Transverse colon (tissue), 4 donors: ENCODE data around the gene HYAL3. TPM values are rescaled to one million over a fixed set of nuclear protein-coding genes. Genes with fewer than 3 reads are reported as not detected.
"Not testable (repeated sequence)": the region's sequence is repeated elsewhere in the genome, so short reads cannot be mapped to it uniquely, and the experiment has no call there.

Source experiments
- DNase-seq: peaks from one replicate; pipeline ENCODE4 v3.0.0-alpha.2; 2019
- H3K27ac ChIP-seq, 4 donors: fragments of 200-600 bp; sonication (generic); 2 replicates each; pipeline ENCODE4 v1.5.1; 2016 to 2018; ENCODE audit warnings: inconsistent platforms in 4 of 4
- H3K27me3 ChIP-seq: fragments of 200-600 bp; sonication (generic); 2 replicates; pipeline ENCODE4 v1.5.1; 2017; ENCODE audit warnings: inconsistent platforms
- H3K36me3 ChIP-seq, 4 donors: fragments of 200-600 bp; sonication (generic); 2 replicates each; pipeline ENCODE4 v1.5.1; 2017 to 2019; ENCODE audit warnings: inconsistent platforms in 4 of 4
- H3K4me1 ChIP-seq, 4 donors: fragments of 200-600 bp; sonication (generic); 2 replicates each; pipeline ENCODE4 v1.5.1; 2017 to 2020; ENCODE audit warnings: inconsistent platforms in 4 of 4
- H3K4me3 ChIP-seq, 4 donors: fragments of 200-600 bp; sonication (generic); 1 replicate in 1 of 4; 2 replicates in 3 of 4; pipeline versions ENCODE4 v1.5.1 to v1.6.1; 2017 to 2019; ENCODE audit warnings: inconsistent platforms in 4 of 4
- H3K9me3 ChIP-seq, 2 donors: fragments of 200-600 bp; sonication (generic); 2 replicates each; pipeline ENCODE4 v1.5.1; 2017 to 2019; ENCODE audit warnings: inconsistent platforms in 2 of 2
- CTCF ChIP-seq, 5 experiments: fragments of 200-600 bp in 3 of 5; fragments of 450-650 bp in 2 of 5; sonication (generic) in 3 of 5; IDR thresholded peaks; 1 replicate in 2 of 5; 2 replicates in 3 of 5; pipeline ENCODE4 v1.5.1; 2016 to 2017; ENCODE audit warnings: antibody characterized with exemption in 5 of 5, inconsistent platforms in 3 of 5, mild to moderate bottlenecking in 2 of 5, moderate library complexity in 1 of 5
- EP300 ChIP-seq: sonication (generic); formaldehyde crosslinking; IDR thresholded peaks from one replicate; pipeline ENCODE4 v1.6.1; 2017; ENCODE audit warnings: antibody characterized with exemption, low read depth
- POLR2A ChIP-seq: fragments of 450-650 bp; IDR thresholded peaks from one replicate; pipeline ENCODE4 v1.6.1; 2016; ENCODE audit warnings: antibody characterized with exemption, mild to moderate bottlenecking, moderate library complexity
- POLR2AphosphoS5 ChIP-seq, 3 donors: sonication (generic); formaldehyde crosslinking; IDR thresholded peaks; one replicate each; pipeline ENCODE4 v1.6.1; 2016; ENCODE audit warnings: antibody characterized with exemption in 3 of 3
- WGBS, 2 donors: methylation state at CpG; one replicate each; pipeline ENCODE4 v1.1.5; 2018; ENCODE audit warnings: low coverage in 1 of 2; 5-methylcytosine and 5-hydroxymethylcytosine counted together
- in situ Hi-C, 4 donors: fragments of 200-750 bp; cut with MboI; loops; one replicate each; pipeline versions ENCODE4 v1.15.0 to v1.15.1; 2017; ENCODE audit warnings: low sequenced_read_pairs in 3 of 4, low pct_ligation_motif_present in 1 of 4, low pct_unique_long_range_greater_than_20kb in 1 of 4
- intact Hi-C: fragments of 100-400 bp; cut with DNase I; formaldehyde crosslinking; loops from one replicate; pipeline ENCODE4 v1.15.1; 2023; ENCODE audit warnings: low total_unique reads
- total RNA-seq, 4 donors: library from RNA; depleted of rRNA; stranded (reverse); fragments of >200 nt; gene quantifications; one replicate each; pipeline ENCODE4 v1.1.0, GENCODE V29; 2016

HYAL3 gene
- total RNA-seq, 4 donors from 2014 or later, result 0.79 to 11.2 (median 3.8) TPM

GRCh38 chr3:50286322-50287227 is 12.6 kb downstream of the HYAL3 start:
- H3K9me3 ChIP-seq, result no peaks in the 10 kb centered on the region
- peaks cover 7 to 13% (median 11%) of the 10 kb centered on the region in 4 donors for H3K4me1 ChIP-seq
- intact Hi-C loops, result no loop called here
- no peak for DNase-seq
- no peak overlapping the region for H3K4me3 ChIP-seq
- 88% methylated on average over 26 of the region's 28 CpGs; no CpG with 5 or more reads in 1 of the 2 donors for WGBS, 2 donors
- peaks cover 0 to 11% (median 6%) of the 10 kb centered on the region in 4 donors for H3K36me3 ChIP-seq
- in situ Hi-C loops, result no loop called here
- TF ChIP-seq EP300 (no peak), POLR2A (no peak), CTCF (IDR thresholded peaks at IDR 0.05) (no peak), POLR2AphosphoS5 (IDR thresholded peaks at IDR 0.05) (no peak)
- no peaks in the 10 kb centered on the region for H3K27me3 ChIP-seq
- H3K27ac ChIP-seq, result no peak overlapping the region

GRCh38 chr3:50284121-50284520 is 15.1 kb downstream of the HYAL3 start:
- H3K4me3 ChIP-seq, H3K27me3 ChIP-seq, H3K4me1 ChIP-seq, in situ Hi-C loops, DNase-seq, H3K9me3 ChIP-seq, H3K36me3 ChIP-seq, H3K27ac ChIP-seq, intact Hi-C loops: not testable (repeated sequence)
- 74 to 82% methylated on average over 4 to 6 of the region's 6 CpGs for WGBS, 2 donors

- WGBS, 2 donors, result 91% methylated on average over 8 of the region's 8 CpGs; no CpG with 5 or more reads in 1 of the 2 donors
- Histone ChIP-seq H3K4me1 (peaks cover 0 to 4% (median 2%) of the 10 kb centered on the region in 4 donors), H3K27me3 (peaks cover 24% of the 10 kb centered on the region), H3K4me3 (no peak overlapping the region), H3K36me3 (no peaks in the 10 kb centered on the region), H3K9me3 (no peaks in the 10 kb centered on the region), H3K27ac (no peak overlapping the region)
- TF ChIP-seq POLR2AphosphoS5 (IDR thresholded peaks at IDR 0.05), result no peak
- no peak for TF ChIP-seq POLR2A
- TF ChIP-seq CTCF (IDR thresholded peaks at IDR 0.05), result no peak
- TF ChIP-seq EP300, result no peak
- in situ Hi-C loops (no loop called here), intact Hi-C loops (loop anchor here (10.0 kb wide), 1 partner anchor 155 kb away; no protein-coding TSS in a partner anchor)
- DNase-seq, result no peak
Measured at GRCh38 chr3:50279255-50280016, 19.8 kb downstream of the HYAL3 start.

- Histone ChIP-seq H3K9me3 (no peaks in the 10 kb centered on the region), H3K27me3 (peaks cover 27% of the 10 kb centered on the region), H3K4me1 (peaks cover 0 to 10% (median 4%) of the 10 kb centered on the region in 4 donors), H3K27ac (no peak within 1 kb of the TSS), H3K4me3 (no peak within 1 kb of the TSS), H3K36me3 (no peaks in the 10 kb centered on the region)
- 71% methylated on average over 1 of the region's 2 CpGs; no CpG with 5 or more reads in 1 of the 2 donors for WGBS, 2 donors
- TF ChIP-seq POLR2A (no peak), POLR2AphosphoS5 (IDR thresholded peaks at IDR 0.05) (no peak), CTCF (IDR thresholded peaks at IDR 0.05) (no peak), EP300 (no peak)
- in situ Hi-C loops (no loop called here), intact Hi-C loops (loop anchor here (10.0 kb wide), 1 partner anchor 154 kb away; no protein-coding TSS in a partner anchor)
- no peak for DNase-seq
Measured at GRCh38 chr3:50278880-50279224, 20.4 kb downstream of the HYAL3 start, which contains the start of gene LSMEM2. Gene LSMEM2, plus strand, starts transcription at chr3:50279087. Its CDS starts 27 bp downstream, at chr3:50279114.
